GM19397 (cell line): ENCODE measurements around the gene MYOZ2.
"Not testable (repeated sequence)": the region's sequence is repeated elsewhere in the genome, so short reads cannot be mapped to it uniquely, and the experiment has no call there.

Source experiments
- ATAC-seq: cut with Tn5 transposase; IDR thresholded peaks from one replicate; pipeline ENCODE4 v1.9.1; 2021; ENCODE audit warnings: mild to moderate bottlenecking, moderate library complexity; ENCODE audit not compliant: unreplicated experiment

Gene MYOZ2

GRCh38 chr4:119125931-119126330 lies 9.7 kb upstream of the MYOZ2 start:
- no peak for ATAC-seq

DNA sequence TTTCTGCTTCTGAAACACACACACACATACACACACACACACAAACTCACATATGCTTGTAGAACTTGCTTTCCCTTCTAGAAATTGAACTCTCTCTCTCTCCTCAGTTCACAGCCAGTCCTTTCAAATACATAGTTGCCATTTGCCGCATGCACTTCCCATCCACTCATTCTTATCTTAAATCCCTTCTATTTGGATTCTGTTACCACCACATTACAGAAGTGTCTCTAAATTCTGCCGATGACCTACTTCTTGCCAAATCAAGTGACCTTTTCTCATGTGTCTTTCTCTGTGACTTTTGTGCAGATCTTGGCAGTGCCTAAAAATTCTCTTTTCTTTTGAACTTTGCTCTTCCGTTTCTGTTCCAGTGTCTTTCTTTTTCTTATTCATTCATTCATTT lies 7.5 kb upstream of the MYOZ2 start:
- no peak for ATAC-seq

DNA sequence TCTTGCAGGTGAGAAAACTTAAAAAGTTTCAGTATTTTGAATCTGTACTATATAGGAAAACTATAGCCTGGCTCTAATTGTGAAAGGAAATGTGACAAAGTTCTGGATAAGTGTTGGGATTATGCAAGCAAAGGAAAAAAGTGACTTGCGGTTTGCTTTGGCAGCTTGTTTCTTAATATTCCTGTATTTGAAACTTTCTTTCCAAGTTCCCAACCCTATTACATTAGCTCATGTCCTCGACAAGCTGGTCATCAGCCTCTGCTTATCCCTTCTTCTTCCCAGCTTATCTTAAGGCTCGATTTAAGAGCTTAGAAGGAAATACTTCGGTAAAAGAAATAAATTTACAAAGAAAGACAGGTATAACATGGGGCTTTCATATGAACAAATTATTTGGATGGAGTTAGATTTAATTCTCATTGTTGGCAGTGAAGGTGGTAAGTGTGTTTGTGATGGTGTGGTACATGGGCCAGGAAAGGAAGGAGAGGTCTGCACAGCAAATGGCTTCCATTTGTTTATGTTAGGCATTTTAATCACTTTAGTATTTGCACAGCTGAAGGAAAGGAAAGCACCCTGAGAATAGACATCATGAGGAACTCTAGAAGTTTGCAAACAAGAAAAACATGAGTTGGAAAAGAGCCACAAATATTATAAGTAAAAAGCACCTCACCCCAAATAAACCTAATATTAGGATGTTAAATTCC lies 5.1 kb upstream of the MYOZ2 start:
- no peak for ATAC-seq

- ATAC-seq: no peak
These were observed 4.5 kb upstream of the MYOZ2 start for GRCh38 chr4:119131164-119131563.

- no peak for ATAC-seq
These were observed 3.3 kb upstream of the MYOZ2 start for GRCh38 chr4:119132306-119132705.

- no peak for ATAC-seq
These were observed 914 bp downstream of the MYOZ2 start for GRCh38 chr4:119136546-119136945.

GRCh38 chr4:119138046-119138445 lies 2.4 kb downstream of the MYOZ2 start:
- no peak for ATAC-seq

- no peak for ATAC-seq
These were observed 3.7 kb downstream of the MYOZ2 start for GRCh38 chr4:119139311-119139710.

- ATAC-seq: no peak
These were observed 4.2 kb downstream of the MYOZ2 start for GRCh38 chr4:119139822-119140252.

GRCh38 chr4:119141283-119141682 lies 5.7 kb downstream of the MYOZ2 start:
- not testable (repeated sequence) for ATAC-seq

GRCh38 chr4:119142833-119143232 lies 7.2 kb downstream of the MYOZ2 start:
- ATAC-seq: no peak

DNA sequence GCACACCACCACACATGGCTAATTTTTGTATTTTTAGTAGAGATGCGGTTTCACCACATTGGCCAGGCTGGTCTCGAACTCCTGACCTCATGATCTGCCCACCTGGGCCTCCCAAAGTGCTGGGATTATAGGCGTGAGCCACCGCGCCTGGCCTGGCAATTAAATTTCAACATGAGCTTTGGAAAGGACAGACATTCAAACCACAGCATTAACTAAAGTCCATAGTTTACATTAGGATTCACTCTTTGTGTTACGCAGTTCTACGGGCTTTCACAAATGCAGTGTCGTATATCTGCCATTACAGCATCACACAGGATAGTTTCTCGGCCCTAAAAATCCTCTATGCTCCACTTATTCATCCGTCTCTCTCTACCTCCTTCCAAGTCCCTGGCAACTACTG lies 7.7 kb downstream of the MYOZ2 start:
- ATAC-seq: not testable (repeated sequence)

DNA sequence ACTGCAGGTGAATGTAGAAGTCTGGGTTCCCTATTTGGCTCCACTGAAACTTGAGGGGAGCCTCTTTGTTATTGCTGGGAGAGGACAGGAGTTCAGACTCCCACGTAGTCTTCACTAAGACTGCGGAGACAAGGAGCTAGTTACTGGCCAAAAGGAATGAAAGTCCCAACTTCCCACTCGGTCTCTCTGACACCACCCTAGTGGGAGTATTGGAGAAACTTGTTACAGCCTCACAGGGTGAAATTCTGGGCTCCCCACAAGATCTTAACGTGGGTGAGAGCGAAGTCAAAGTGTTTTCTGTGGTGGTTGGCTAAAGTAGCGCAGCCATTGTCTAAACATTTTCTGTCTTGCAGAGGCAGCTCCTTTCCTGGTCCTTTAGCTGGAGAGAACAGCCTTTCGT lies 13.5 kb downstream of the MYOZ2 start:
- no peak for ATAC-seq

DNA sequence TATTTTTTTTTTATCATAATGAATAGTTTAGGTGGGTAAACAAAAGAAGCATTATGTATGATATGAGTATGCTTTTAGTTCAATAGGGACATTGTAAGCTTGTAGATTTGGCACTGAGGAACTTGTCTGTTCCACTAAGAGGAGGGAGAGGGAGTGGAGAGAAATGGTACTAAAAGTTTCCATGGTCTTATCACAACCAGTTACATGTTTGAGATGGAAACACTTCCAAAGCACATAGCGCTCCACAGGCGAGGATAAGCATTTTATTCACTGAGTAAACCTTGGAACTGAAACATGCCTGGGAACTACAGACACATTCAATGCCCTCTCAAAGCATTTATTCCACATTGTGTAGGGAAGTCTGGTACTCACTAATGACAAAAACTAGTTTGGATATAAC lies 15.5 kb downstream of the MYOZ2 start:
- no peak for ATAC-seq

GRCh38 chr4:119152741-119153140 lies 17.1 kb downstream of the MYOZ2 start:
- ATAC-seq: no peak

DNA sequence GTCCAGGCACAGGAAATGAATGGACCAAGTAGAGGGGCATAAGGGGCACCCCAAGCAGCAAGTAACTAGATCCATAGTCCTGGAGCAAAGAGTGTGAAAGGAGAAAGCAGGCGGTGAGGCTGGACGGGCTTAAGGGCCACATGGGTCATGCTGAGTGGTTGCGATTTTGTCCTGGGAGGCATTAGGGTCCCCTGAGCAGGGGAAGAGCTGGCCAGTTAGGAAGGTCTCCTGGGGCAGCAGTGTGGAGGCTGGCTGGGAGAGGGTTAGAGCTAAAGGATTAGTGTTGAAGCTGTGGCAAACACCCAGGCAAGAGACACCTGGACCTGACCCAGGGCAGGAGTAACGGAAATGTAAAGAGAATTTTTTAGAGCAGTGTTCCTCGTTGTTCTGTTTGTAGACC lies 26.5 kb downstream of the MYOZ2 start:
- ATAC-seq: no peak

GRCh38 chr4:119165767-119166166 lies 30.1 kb downstream of the MYOZ2 start:
- ATAC-seq: no peak

DNA sequence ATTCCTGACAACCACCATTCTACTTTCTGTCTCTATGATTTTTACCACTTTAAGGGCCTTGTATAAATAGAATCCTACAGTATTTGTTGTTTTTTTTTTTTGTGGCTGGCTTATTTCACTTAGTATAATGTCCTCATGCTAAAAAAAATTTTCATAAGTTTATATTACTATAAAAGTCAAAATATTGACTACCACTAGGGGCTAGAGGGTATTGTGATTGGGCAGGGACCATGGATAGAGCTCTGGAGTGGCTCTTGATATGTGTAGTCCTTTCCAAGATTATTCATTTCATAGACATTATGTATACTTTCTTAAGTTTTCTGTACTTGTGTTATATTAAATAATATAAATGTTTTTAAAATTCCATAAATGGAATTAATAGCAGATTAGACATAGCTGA lies 34.6 kb downstream of the MYOZ2 start:
- ATAC-seq: no peak

GRCh38 chr4:119172223-119172622 lies 36.6 kb downstream of the MYOZ2 start:
- ATAC-seq: no peak

DNA sequence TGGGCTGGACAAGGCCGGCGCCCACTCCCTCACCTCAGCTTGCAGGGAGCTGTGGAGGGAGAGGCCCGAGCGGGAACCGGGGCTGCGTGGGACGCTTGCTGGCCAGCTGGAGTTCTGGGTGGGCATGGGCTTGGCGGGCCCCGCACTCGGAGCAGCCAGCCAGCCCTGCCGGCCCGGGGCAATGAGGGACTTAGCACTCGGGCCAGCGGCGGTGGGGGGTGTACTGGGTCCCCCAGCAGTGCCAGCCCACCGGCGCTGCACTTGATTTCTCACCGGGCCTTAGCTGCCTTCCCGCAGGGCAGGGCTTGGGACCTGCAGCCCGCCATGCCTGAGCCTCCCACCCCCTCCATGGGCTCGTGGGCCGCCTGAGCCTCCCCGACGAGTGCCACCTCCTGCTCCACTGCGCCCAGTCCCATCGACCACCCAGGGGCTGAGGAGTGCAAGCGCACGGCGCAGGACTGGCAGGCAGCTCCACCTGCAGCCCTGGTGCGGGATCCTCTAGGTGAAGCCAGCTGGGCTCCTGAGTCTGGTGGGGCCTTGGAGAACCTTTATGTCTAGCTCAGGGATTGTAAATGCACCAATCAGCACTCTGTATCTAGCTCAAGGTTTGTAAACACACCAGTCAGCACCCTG lies 38.2 kb downstream of the MYOZ2 start:
- not testable (repeated sequence) for ATAC-seq

- no peak for ATAC-seq
These were observed 43.4 kb downstream of the MYOZ2 start for GRCh38 chr4:119179011-119179410.

DNA sequence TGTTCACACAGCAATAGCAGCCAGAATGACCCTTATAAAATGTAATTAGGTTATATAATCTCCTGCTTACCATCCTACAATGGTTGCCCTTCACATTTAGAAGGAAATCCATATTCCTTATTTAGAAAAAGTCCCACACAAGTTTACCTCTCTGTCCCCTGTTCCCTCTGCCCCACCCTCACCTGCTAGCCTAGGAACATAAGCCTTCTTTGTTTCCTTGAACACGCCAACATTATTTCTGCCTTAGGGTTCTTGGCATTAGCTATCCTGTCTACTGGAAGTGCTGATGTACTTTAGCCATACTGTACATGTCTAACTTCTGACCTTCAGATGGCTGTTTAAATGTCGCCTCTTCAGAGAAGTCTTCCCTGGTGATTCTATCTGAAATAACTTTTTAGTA lies 48.5 kb downstream of the MYOZ2 start:
- no peak for ATAC-seq

GRCh38 chr4:119189638-119190037 lies 54.0 kb downstream of the MYOZ2 start:
- no peak for ATAC-seq
